Forelimb muscle (tissue), 1 donor: ENCODE data around the gene RPL35A. TPM values are rescaled to one million over a fixed set of nuclear protein-coding genes. Genes with fewer than 3 reads are reported as not detected.
"Not testable (repeated sequence)": the region's sequence is repeated elsewhere in the genome, so short reads cannot be mapped to it uniquely, and the experiment has no call there.

ENCODE experiments used
- DNase-seq: peaks from one replicate; pipeline ENCODE4 v3.0.0-alpha.2; 2013; ENCODE audit warnings: low read depth
- polyA plus RNA-seq: library from polyadenylated mRNA; unstranded; fragments of 120-200 nt; gene quantifications from one replicate; pipeline ENCODE4 v1.2.1, GENCODE V29; 2013; ENCODE audit not compliant: insufficient read length

Gene RPL35A
- 1,909 TPM for polyA plus RNA-seq

- peak; percentile 97 for DNase-seq
Measured at GRCh38 chr3:197949778-197950676, at the start of gene RPL35A. Gene RPL35A, plus strand, starts transcription at chr3:197950190. Its CDS starts 778 bp downstream, at chr3:197950968.

- DNase-seq: no peak
Measured at GRCh38 chr3:197901626-197902025, 48.4 kb upstream of the RPL35A start.

- peak; percentile 62 for DNase-seq
Measured at GRCh38 chr3:197906023-197906849, 43.8 kb upstream of the RPL35A start.

- no peak for DNase-seq
Measured at GRCh38 chr3:197906850-197907187, 43.2 kb upstream of the RPL35A start.

GRCh38 chr3:197907196-197907595 lies 42.8 kb upstream of the RPL35A start:
- no peak for DNase-seq

- DNase-seq: not testable (repeated sequence)
Measured at GRCh38 chr3:197908550-197908949, 41.4 kb upstream of the RPL35A start.

GRCh38 chr3:197908957-197909701 lies 40.9 kb upstream of the RPL35A start:
- DNase-seq: no peak

- no peak for DNase-seq
Measured at GRCh38 chr3:197912741-197913476, 37.1 kb upstream of the RPL35A start.

- no peak for DNase-seq
Measured at GRCh38 chr3:197913641-197914380, 36.2 kb upstream of the RPL35A start.

- not testable (repeated sequence) for DNase-seq
Measured at GRCh38 chr3:197921429-197922275, 28.3 kb upstream of the RPL35A start.

GRCh38 chr3:197926418-197926817 lies 23.6 kb upstream of the RPL35A start:
- DNase-seq: no peak

GRCh38 chr3:197927578-197927977 lies 22.4 kb upstream of the RPL35A start:
- not testable (repeated sequence) for DNase-seq

- no peak for DNase-seq
Measured at GRCh38 chr3:197936819-197937384, 13.1 kb upstream of the RPL35A start.

- no peak for DNase-seq
Measured at GRCh38 chr3:197940745-197941384, 9.1 kb upstream of the RPL35A start.

- DNase-seq: no peak
Measured at GRCh38 chr3:197942956-197943556, 6.9 kb upstream of the RPL35A start.

- DNase-seq: no peak
Measured at GRCh38 chr3:197949191-197949777, 706 bp upstream of the RPL35A start.

- no peak for DNase-seq
Measured at GRCh38 chr3:197950677-197951061, 679 bp downstream of the RPL35A start.
